Ramos (cell line): ENCODE data around the gene LMO2.

ENCODE experiments used
- in situ Hi-C: fragments of 300-500 bp; cut with MboI; formaldehyde crosslinking; loops from one replicate; pipeline ENCODE4 v1.14.3; 2022; ENCODE audit warnings: low sequenced_read_pairs; ENCODE audit not compliant: unreplicated experiment

LMO2 gene

DNA sequence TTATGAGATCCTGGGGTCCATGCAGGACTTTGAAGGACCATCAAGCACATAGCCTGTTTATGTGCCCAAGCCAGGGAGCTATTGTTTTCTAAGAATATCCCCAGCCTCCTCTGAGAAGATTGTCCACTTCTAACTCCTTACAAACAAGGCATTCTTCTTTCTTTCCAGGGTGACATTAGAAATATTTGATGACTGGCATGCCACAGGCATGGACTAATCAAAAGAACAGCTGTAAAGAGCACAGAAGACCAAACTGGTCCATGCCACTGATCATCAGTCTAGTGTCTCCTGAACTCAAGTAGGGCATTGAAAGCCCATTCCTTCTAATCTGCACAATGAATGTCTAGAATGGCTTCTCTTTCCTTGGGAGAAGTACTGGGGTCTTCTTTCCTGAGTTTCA, 24.9 kb upstream of the LMO2 start:
- in situ Hi-C loops = no loop called here

DNA sequence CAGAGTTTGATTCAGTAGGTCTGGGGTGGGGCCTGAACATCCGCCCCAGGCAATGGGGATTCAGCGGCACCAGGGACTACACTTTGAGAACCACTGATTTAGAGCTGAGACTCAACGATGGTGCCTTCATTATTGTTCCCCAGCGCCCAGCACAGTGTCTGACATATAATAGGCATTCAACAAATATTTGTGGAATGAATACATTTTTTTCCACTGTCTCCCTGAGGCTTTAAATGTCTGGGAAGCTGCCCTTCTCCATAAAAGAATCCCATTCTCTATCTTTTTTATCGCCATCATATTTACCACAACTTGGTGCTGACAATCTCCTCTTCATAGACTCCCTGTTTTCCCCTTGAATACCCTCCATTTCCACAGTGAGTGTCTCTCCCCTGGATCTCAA, 23.6 kb upstream of the LMO2 start:
- in situ Hi-C loops = no loop called here

DNA sequence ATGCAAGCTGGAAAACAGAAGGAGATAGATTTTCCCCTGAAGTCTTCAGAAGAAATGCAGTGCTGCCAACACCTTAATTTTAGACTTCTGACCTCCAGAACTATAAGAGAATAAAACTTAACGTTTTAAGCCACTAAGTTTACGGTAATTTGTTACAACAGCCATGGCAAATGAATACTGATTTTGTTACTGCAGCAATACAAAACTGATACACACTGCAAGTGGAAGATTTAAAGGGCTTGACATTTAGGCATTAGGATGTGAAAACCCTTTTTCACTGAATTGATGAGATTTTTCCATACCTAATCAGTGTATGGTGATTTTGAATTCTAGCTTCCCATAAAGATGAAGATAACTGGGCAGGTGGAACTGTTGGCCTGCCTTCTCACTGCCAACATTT, 22.1 kb upstream of the LMO2 start:
- in situ Hi-C loops = no loop called here

DNA sequence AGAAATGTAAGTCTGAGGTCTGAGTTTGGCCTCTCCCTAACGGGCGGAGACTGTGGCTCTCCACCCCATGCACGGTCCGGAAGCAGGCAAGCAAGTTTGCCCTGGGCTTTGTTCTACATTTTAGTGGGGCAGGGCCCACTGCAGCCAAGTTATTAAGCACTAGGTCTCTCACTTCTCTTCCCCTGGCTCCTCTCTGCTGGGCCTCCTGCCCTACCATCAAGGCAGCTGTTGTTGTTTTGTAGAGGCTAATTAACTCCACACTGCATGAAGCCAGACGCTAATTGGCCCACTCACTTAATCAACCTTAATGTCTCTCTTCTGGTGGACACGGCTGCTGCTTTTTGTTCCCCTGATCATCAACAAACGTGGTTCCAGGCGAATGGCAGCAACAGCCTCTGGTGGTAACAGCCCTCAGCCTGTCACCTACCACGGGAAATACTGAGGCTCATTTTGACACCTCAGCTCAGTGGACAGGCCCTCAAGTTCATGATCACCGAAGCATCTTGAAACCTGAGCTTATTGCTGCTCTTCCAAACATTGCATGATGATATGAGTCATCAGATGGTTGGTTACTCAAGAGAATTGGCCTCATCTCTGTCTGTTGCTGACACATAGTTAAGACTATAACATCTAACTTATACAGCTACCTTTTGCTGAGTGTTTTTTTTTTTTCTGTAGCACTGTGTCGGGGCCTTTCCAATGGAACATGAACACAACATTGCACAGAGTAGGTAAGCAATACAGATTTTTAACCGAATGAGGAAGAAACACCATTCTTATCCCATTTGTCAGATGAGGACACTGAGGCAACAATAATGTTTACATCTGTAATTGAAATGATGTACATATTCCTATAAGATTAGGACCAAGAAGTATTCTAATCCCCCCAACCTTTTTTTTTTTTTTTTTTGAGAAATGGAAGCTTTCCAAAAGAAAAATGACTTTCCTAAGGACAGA, 20.8 kb upstream of the LMO2 start:
- in situ Hi-C loops = no loop called here

DNA sequence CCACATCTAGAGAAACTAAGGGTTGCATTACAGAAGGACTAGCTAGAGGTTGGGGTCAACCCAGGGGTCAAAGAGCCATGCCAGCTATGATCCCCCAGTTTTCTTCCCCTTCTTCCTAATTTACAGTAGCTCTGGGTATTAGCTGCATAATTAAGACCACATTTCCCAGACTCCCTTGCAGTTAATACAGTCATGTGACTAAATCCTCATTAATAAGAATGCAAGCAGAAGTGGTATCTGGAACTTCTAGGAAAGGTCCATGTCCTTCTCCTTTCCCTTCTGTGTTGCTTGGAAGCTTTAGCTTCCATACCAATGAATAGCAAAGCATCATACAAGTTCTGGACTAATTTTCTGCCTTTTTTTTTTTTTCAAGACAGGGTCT, 19.1 kb upstream of the LMO2 start:
- in situ Hi-C loops = no loop called here

DNA sequence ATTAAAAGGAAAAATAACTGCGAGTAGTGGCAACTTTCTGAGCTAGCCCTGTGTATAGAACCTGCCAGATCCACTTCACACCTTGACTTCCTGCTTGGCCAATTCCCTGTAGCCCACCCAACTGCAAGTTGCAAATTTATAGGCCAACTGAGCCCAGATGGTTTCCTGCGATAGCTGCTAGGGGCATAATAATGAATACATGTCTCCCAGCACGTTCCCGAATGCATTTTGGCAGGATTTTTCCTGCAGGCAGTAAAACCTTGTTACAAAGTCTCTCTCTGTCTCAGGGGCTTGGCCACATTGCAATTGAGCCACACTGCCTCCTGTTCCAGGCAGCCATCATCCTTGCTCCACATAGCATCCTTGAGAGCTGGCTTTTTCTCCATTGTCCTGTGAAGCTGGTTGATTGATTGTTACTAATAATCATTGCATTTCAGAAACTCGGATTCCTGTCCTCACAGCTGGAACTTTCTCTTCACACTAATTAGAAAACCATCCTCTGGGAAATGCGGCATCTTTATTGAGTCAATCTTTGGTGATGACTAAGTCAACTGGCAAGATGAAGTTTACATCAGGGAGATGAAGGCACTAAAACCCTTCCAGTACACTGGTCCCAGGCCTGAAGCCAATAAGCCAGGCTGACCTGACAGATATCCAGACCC, 18.6 kb upstream of the LMO2 start:
- in situ Hi-C loops = no loop called here

DNA sequence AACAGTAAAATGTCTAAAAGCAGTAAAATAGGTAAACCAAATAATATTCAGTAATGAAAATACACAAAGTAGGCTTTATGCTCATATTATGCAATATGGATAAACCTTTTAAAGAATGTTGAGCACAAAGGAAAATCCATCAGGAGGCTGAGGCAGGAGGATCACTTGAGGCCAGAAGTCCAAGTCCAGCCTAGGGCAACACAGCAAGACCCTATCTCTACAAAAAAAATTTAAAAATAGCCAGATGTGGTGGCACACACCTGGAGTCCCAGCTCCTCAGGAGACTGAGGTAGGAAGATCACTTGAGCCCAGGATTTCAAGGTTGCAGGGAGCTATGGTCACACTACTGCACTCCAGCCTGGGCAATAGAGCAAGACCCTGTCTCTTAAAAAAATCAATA, 17.7 kb upstream of the LMO2 start:
- in situ Hi-C loops = no loop called here

DNA sequence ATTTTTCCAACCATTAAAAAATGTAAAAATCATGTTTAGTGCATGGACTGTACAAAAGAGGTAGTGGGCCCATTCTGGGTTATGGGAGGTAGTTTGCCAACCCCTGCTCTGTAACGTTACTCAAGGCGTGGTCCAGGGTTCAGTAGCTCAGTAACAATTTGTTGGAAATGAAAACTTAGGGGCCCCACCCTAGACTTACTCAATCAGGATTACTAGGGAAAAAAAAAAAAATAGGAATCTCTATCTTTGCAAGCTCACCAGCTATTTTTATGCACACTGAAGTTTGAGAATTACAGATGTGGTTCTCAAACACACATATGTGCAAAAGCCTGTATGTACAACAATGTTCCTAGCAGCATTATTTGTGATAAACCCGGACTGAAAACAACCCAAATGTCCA, 17.3 kb upstream of the LMO2 start:
- in situ Hi-C loops = no loop called here

DNA sequence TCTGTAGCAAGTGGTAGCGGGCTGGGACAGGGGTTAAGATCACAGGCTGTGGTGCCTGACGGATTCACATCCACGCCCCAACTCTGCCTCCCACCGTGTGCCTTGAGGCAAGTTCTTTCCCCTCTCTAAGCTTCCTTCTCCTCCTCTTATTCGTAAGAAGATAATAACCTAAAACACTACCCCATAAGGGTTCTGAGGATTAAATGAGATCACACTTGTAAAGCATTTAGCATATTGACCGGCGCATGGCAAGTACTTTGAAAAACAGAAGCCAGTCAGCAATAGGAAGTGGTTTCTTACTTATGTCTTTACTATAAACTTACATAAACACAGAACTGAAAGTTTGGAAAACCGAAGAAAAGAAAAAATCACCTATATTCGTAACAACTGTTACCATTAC, 15.5 kb upstream of the LMO2 start:
- in situ Hi-C loops = no loop called here

DNA sequence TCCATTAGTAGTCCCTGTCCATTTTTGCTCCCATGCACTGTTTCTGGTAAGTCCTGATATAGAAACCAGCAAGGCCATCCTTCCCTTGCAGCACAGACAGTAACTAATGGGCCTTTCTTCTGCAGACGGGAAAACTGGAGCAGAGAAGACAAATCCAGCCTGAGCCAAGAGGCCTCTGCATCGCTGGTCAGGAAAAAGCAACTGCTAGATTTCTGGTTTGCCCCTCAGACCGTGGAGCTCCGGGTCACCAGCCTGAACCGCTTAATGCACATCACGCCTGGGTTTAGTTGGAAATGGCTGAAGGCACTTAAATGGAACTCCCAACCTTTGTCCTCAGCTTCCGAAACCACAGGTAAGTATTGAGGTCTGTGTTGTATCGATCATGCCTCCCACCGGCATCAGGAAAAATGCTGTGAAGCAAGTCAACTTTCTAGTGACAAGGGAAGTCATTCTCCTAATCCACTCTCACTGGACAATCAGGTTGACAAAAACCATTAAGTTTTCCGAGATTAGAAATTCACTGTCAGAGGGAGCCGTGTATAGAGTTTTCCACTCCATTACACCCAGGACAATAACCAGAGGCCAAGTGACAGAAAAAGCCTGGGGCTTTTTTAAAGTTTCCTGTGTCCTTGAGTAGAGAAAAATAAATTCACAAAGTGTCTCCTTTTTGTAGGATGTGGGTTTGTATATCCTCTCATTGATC, 14.8 kb upstream of the LMO2 start:
- in situ Hi-C loops = no loop called here

DNA sequence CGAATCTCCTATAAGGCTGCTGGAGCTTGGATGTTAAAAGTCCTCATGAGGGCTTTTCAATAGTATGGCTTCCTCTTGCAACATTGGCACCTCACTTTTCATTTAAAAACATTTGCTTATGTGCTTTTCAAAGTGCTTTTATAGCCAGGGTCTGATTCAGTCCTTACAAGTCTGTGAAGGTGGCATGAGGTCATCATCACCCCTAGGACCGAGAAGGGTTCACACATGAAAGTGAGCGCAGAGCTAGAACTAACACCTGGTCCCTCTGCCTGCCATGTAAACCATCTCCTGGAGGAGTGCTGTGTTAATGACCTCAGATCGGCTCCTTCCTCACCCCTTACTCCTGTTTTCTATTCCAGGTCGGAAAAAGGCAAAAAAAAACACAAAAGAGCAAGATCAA, 12.2 kb upstream of the LMO2 start:
- in situ Hi-C loops = no loop called here

DNA sequence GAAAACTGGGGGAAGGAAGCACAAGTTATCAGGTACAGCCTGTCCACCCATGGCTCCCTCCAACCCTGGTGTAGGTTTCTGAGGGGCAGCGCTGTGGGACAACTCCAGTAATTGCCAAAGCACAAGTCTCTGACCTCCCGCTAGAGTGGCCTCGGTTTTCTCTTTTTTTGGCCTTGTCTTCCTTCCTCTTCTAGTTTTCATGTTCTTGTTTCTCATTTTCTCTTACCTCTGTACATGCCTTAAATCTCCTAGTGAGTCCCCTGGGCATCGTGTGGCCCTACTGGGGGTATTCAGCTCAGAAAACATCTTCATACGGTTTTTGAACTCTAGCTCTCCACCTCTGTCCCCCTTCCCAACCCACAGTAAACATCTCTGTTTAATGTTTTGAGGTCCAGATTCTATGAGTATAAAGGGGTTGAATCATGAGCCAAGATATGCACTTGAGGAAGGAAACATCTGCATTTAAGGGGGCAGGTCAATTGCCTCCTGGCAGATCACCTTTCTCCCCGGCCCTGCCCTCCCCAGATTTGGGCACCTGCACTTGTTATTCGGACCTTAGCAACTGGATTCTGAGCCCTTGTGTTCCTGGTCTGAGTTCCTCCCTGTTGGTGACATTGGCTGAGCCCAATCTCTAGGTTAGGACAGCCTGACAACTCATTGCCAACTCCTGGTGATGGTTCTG, 8.4 kb upstream of the LMO2 start:
- in situ Hi-C loops = no loop called here

DNA sequence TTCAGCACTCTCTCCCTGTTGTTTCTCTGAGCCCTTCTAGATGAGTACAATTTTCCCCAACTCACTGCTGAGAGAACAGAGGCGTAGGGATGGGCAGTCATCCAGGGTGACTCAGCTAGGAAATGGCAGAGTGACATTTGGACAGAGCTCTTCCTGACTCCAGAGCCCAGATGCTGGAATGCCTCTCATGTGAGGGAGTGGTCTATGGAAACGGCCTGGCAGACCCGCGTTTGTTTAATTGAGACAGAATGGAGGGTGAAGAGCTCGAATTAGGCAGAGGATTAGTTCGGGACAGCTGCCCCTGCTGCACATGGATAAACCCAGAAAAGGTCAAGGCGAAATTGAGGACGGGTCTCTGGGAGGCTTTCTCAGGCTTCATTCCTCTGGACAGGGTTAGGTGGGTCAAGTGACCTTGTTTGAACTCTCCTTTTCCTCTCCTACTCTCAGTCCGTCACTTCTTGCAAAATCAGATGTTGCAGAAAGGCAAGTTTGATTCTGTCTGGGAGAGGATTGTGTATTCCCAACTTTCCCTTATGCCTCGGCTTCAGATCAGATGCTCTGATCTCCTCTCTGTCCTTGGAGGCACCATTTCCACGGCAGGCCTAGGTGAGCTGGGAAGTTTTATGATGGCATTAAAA, 7.6 kb upstream of the LMO2 start:
- in situ Hi-C loops = no loop called here

DNA sequence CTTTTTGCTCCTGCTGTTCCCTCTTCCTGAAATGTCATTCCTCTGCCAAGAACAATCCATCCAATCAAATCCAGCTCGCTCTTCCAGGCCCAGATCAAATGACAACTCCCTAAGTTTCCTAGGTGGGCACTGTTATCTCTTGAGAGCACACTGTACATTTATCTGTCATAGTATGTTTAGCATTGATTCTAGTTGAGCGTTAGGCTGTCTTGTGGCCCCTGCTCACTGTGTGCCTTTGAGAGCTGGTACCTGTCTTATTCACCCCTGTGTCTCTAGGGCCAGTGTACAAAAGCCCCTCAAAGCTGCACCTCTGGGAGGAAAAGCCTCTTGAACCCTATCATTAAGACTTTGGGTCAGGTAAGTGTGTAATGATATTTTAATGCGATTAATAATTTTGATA, 7.1 kb upstream of the LMO2 start:
- in situ Hi-C loops = no loop called here

DNA sequence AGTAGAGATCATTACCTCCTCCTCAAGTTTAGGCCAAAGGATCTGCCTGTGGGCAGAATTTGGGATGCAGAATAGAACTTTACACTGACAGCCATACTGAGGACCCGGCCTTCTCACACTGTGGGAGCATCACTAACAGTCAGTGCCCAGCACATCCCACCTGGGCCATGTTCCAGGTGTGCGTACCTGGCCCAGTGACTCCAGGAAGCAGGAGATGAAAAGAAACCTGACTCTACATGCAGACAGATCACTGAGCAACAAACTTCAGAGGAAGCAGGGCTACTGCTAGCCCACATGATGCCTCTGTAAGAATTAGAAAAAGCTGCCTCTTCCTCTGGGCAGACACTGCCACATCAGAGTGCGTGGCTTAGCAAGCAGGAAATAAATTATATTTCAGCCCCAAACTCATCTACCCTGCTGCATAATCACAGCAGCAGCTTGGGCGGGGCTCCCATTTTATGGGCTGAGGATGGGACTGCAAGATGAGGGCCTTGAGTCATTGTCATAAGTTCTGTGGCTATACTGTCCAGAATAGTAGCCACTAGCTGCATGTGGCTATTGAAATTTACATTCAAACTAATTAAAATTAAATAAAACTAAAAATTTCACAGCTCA, 6.0 kb upstream of the LMO2 start:
- in situ Hi-C loops = no loop called here

DNA sequence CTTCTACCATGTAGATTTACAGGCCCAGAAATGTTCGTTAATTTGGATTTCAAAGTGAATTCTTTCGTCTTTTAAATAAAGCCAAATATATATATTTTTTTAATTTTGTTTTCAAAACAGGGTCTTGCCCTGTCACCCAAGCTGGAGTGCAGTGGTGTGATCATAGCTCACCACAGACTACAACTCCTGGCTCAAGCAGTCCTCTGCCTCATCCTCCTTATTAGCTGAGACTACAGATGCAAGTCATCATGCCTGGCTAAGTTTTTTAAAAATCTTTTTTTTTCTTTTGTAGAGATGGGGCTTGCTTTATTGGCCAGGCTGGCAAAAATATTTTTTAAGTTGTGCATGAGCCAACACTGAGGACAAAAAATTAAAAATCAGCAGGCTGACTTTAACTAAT, 5.0 kb upstream of the LMO2 start:
- in situ Hi-C loops = no loop called here

DNA sequence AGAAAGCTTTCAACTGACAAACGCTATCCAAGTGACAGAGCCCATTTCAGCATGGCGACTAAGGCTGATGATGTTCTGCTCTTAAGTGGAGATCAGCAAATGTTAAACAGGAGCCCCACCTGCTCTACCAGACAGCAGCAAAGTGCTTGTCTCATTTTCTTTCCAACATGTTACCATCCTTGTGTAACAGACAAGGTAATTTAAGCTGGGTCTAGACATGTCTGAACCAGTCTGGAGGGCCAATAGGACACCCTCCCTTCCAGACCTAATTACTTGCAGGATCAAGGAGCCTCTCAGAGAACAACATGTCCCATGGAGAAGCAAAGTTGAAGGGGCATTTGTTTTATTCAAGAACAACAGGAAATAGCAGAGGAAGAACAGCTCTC, 3.9 kb upstream of the LMO2 start:
- in situ Hi-C loops = no loop called here

DNA sequence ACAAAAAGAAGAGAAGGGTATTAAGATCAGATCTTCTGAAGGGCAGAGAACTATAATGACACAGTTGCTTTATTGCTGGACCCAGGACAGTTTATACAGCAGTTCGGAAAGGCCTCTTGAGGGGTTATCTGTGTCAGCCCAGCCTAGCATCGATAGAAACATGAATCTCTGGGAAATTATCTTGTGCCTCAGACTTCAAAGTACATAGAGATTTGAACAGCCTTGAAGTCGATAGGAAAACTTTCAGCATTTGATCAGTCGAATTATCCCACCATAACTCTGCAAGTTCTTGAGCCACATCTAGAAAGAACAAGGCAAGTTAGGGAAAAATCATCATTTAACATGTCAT, 2.5 kb upstream of the LMO2 start:
- in situ Hi-C loops = no loop called here

DNA sequence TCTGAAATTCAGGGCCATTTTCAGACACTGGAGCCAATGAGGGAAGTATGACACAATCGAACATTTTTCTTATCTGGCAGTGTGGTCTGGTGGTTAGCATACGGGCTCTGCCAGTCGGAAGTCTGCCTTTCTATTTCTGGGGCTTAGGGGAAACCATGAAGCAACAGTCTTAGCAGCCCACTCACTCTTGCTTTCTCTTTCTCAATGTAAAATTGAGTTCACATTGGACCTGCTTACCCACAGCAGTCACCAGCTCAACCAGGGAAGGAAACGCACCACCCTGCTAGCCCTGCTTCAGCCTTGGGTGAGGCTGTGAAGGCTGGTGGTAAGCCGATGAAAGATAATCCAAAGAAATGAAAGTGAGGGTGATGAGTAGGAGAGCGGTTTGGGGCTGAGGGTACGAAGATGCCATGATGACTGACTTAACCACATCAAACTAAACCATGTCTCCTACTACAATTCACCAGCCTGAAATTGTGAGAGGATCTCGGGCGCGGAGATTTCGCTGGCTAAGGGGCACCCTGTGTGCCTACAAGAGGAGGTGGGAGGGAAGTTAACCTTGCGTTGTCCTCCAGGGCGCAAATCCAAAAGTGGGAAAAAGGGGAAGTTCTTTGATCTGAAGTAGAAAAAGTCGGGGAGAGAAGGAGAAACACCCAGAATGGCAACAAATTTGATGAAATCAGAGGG, 2.0 kb upstream of the LMO2 start:
- in situ Hi-C loops = no loop called here
